Fibroblast of lung (primary cell): ENCODE data around the gene AGAP1. TPM values are rescaled to one million over a fixed set of nuclear protein-coding genes. Genes with fewer than 3 reads are reported as not detected.

Experiments
- DNase-seq, 2 donors: peaks; one replicate each; pipeline versions ENCODE4 v3.0.0 to v3.0.0-alpha.2; 2010; ENCODE audit warnings: low read depth in 2 of 2
- H2AFZ ChIP-seq: 2 replicates; pipeline ENCODE4 v1.5.1; 2012; ENCODE audit warnings: low read length, control low read depth, inconsistent platforms
- H3K27ac ChIP-seq: 2 replicates; pipeline ENCODE4 v1.5.1; 2011; ENCODE audit warnings: low read length, control low read depth; ENCODE audit not compliant: insufficient read depth
- H3K27me3 ChIP-seq: 2 replicates; pipeline ENCODE4 v1.5.1; 2011; ENCODE audit warnings: mild to moderate bottlenecking, low read length; ENCODE audit not compliant: control insufficient read depth, insufficient read depth
- H3K36me3 ChIP-seq: 2 replicates; pipeline ENCODE4 v1.5.1; 2011; ENCODE audit warnings: low read length; ENCODE audit not compliant: control insufficient read depth, insufficient read depth
- H3K4me1 ChIP-seq: 2 replicates; pipeline ENCODE4 v1.5.1; 2011; ENCODE audit warnings: low read length; ENCODE audit not compliant: control insufficient read depth, insufficient read depth; ENCODE audit errors: extremely low read depth
- H3K4me2 ChIP-seq: 2 replicates; pipeline ENCODE4 v1.5.1; 2011; ENCODE audit warnings: low read length, control low read depth; ENCODE audit not compliant: insufficient read depth; ENCODE audit errors: extremely low read depth
- H3K4me3 ChIP-seq, 4 experiments: fragments of 200-600 bp in 1 of 4; sonication (generic) in 1 of 4; replicated peaks in 1 of 4; 2 replicates each; pipeline ENCODE4 v1.5.1; 2011 to 2016; ENCODE audit warnings: low read length in 4 of 4, low read depth in 3 of 4, mild to moderate bottlenecking in 3 of 4, control low read depth in 2 of 4, inconsistent platforms in 1 of 4, mixed read lengths in 1 of 4; ENCODE audit not compliant: insufficient read depth in 1 of 4; ENCODE audit errors: control extremely low read depth in 1 of 4
- H3K79me2 ChIP-seq: 2 replicates; pipeline ENCODE4 v1.5.1; 2012; ENCODE audit warnings: mild to moderate bottlenecking, low read length, inconsistent platforms; ENCODE audit not compliant: control insufficient read depth, insufficient read depth
- H3K9ac ChIP-seq: 2 replicates; pipeline ENCODE4 v1.5.1; 2011; ENCODE audit warnings: mild to moderate bottlenecking, low read length, control low read depth; ENCODE audit not compliant: insufficient read depth
- H3K9me3 ChIP-seq: 2 replicates; pipeline ENCODE4 v1.5.1; 2012; ENCODE audit warnings: low read depth, low read length; ENCODE audit not compliant: control insufficient read depth, insufficient read depth
- H4K20me1 ChIP-seq: 2 replicates; pipeline ENCODE4 v1.5.1; 2011; ENCODE audit warnings: low read length; ENCODE audit not compliant: control insufficient read depth, insufficient read depth; ENCODE audit errors: extremely low read depth
- EZH2 ChIP-seq: IDR thresholded peaks from 2 replicates; pipeline ENCODE4 v1.5.1; 2012; ENCODE audit warnings: low read length, control low read depth, mild to moderate bottlenecking; ENCODE audit errors: missing control alignments
- polyA plus RNA-seq, 2 donors: library from polyadenylated mRNA; depleted of rRNA in 1 of 2; stranded (reverse) in 1 of 2; unstranded in 1 of 2; fragments of >200 nt; gene quantifications; 2 replicates each; pipeline ENCODE4 v1.2.1, GENCODE V29; 2011 to 2012; ENCODE audit warnings: missing spikeins in 1 of 2
- total RNA-seq: library from RNA; depleted of rRNA; stranded (reverse); fragments of >200 nt; gene quantifications from 2 replicates; pipeline ENCODE4 v1.2.1, GENCODE V29; 2014
- TF ChIP-seq, protein P1 (sequence below), 2 donors: IDR thresholded peaks in 1 of 2; conservative IDR thresholded peaks in 1 of 2; 1 replicate in 1 of 2; 2 replicates in 1 of 2; pipeline ENCODE4 v1.5.1; 2011 to 2012; ENCODE audit warnings: low read length in 2 of 2, control low read depth in 1 of 2, inconsistent platforms in 1 of 2, low read depth in 1 of 2, mild to moderate bottlenecking in 1 of 2

Gene AGAP1
- total and polyA plus RNA-seq, 2 donors (not counting 1 experiment from before 2014, with no cell fraction given), result 10.6 to 14.0 TPM

DNA sequence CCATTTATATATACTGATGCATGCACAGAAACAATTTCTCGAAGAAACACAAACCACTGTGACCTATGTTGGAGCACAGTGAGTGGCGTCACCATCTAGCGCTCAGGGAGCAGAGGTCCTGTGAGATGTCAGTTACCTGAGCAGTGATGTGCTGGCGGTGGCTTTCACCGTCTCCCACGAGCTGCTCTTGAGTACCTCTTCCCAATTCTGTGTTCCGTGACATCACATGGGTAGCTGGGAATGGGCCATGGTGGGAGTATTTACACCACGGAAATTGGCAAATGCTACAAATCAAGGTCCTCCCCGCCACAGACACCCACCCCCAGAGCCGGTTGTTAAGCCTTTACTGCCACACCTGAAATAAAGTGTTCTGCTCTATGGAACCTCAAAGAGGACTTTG lies 650.0 kb downstream of the AGAP1 start:
- Histone ChIP-seq H3K36me3 (no peaks in the 10 kb centered on the region), H3K4me3 (no peak overlapping the region), H3K9ac (no peak overlapping the region), H3K27ac (no peak overlapping the region), H3K9me3 (no peaks in the 10 kb centered on the region), H4K20me1 (no peaks in the 10 kb centered on the region), H3K79me2 (no peaks in the 10 kb centered on the region), H3K4me2 (no peak overlapping the region), H2AFZ (no peak overlapping the region), H3K27me3 (no peaks in the 10 kb centered on the region), H3K4me1 (no peaks in the 10 kb centered on the region)
- TF ChIP-seq, protein P1, sequence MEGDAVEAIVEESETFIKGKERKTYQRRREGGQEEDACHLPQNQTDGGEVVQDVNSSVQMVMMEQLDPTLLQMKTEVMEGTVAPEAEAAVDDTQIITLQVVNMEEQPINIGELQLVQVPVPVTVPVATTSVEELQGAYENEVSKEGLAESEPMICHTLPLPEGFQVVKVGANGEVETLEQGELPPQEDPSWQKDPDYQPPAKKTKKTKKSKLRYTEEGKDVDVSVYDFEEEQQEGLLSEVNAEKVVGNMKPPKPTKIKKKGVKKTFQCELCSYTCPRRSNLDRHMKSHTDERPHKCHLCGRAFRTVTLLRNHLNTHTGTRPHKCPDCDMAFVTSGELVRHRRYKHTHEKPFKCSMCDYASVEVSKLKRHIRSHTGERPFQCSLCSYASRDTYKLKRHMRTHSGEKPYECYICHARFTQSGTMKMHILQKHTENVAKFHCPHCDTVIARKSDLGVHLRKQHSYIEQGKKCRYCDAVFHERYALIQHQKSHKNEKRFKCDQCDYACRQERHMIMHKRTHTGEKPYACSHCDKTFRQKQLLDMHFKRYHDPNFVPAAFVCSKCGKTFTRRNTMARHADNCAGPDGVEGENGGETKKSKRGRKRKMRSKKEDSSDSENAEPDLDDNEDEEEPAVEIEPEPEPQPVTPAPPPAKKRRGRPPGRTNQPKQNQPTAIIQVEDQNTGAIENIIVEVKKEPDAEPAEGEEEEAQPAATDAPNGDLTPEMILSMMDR (conservative IDR thresholded peaks at IDR 0.05 in 1 of 2, IDR thresholded peaks at IDR 0.05 in 1 of 2; ENCODE audit: low read depth in 1 of 2, low read length in 2 of 2), result no peak
- no peak for TF ChIP-seq EZH2
- DNase-seq, result no peak

DNA sequence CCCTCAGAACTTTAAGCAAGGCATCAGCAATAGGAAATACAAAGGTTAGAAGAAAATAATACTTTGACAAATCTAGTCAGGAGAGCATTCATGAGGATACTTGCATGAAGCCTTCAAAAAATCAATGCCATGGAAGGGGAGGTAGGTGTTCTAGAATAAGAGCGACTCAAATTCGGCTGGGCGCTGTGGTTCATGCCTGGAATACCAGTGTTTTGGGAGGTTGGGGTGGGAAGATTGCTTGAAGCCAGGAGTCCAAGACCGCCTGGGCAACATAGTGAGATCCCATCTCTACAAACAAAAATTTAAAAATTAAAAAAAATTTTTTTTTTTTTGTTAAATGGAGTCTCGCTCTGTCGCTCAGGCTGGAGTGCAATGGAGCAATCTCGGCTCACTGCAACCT lies 652.6 kb downstream of the AGAP1 start:
- Histone ChIP-seq H4K20me1 (no peaks in the 10 kb centered on the region), H3K27me3 (no peaks in the 10 kb centered on the region)

DNA sequence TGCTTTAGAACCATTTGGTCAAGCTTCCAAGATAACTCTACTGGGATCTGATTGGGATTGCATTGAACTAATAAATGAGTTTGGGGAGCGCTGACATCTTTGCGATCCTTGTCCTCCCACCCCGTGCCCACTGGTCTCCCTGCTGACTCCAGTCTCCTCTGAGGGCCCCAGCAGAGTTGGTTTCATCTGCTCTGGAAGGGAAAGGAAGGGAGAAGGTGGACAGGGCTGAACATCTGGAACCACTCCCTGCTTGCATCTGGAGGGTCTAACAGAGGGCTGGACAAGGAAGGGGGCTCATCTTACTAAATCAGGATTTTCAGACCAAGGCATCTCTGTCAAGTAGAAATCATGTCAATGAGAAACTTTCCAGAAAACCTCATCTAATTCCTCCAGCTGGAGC lies 661.6 kb downstream of the AGAP1 start:
- H3K4me3 ChIP-seq, result no peak overlapping the region
- H3K9ac ChIP-seq, result no peak overlapping the region
- no peak overlapping the region for H2AFZ ChIP-seq
- H3K36me3 ChIP-seq, result no peaks in the 10 kb centered on the region
- TF ChIP-seq, protein P1 (conservative IDR thresholded peaks at IDR 0.05 in 1 of 2, IDR thresholded peaks at IDR 0.05 in 1 of 2; ENCODE audit: low read depth in 1 of 2, low read length in 2 of 2), result no peak
- H4K20me1 ChIP-seq, result no peaks in the 10 kb centered on the region
- H3K27me3 ChIP-seq, result peaks cover 7% of the 10 kb centered on the region
- DNase-seq, result no peak
- no peaks in the 10 kb centered on the region for H3K9me3 ChIP-seq
- no peak overlapping the region for H3K4me2 ChIP-seq
- H3K27ac ChIP-seq, result no peak overlapping the region
- no peaks in the 10 kb centered on the region for H3K4me1 ChIP-seq
- H3K79me2 ChIP-seq, result no peaks in the 10 kb centered on the region

More for the DNA sequence above, 652.6 kb downstream of the AGAP1 start:
- Histone ChIP-seq H3K27ac (no peak overlapping the region), H3K4me1 (no peaks in the 10 kb centered on the region), H2AFZ (no peak overlapping the region), H3K4me3 (no peak overlapping the region), H3K4me2 (no peak overlapping the region), H3K9ac (no peak overlapping the region), H3K9me3 (no peaks in the 10 kb centered on the region), H3K79me2 (no peaks in the 10 kb centered on the region), H3K36me3 (no peaks in the 10 kb centered on the region)
- TF ChIP-seq, protein P1 (conservative IDR thresholded peaks at IDR 0.05 in 1 of 2, IDR thresholded peaks at IDR 0.05 in 1 of 2; ENCODE audit: low read depth in 1 of 2, low read length in 2 of 2), result no peak
- no peak for TF ChIP-seq EZH2
- DNase-seq, result no peak
